HL-60 (cell line): ENCODE measurements around the gene DUS2.

Source experiments
- CTCF ChIP-seq: IDR thresholded peaks from one replicate; pipeline ENCODE4 v1.5.1; 2011; ENCODE audit warnings: low read length, control low read depth, inconsistent platforms; ENCODE audit not compliant: insufficient read depth
- POLR2AphosphoS5 ChIP-seq: IDR thresholded peaks from 2 replicates; pipeline ENCODE4 v1.6.1; 2012; ENCODE audit warnings: low read depth

GRCh38 chr16:68077866-68078700, 55.0 kb downstream of the DUS2 start:
- TF ChIP-seq CTCF (no peak), POLR2AphosphoS5 (no peak)
